HL-60 (cell line): ENCODE measurements around the gene MACROD2.

Experiments used
- DNase-seq, 2 experiments: peaks; one replicate each; pipeline ENCODE4 v3.0.0-alpha.2; 2010 to 2020; ENCODE audit warnings: low read depth in 1 of 2, low spot score in 1 of 2
- H3K27ac ChIP-seq: fragments of 250-450 bp; sonication (Bioruptor Pico); replicated peaks from 2 replicates; pipeline ENCODE4 v1.5.1; 2020; ENCODE audit warnings: mild to moderate bottlenecking, moderate library complexity
- H3K27me3 ChIP-seq: fragments of 250-450 bp; sonication (Bioruptor Pico); 2 replicates; pipeline ENCODE4 v1.5.1; 2021; ENCODE audit warnings: mild to moderate bottlenecking, moderate library complexity; ENCODE audit not compliant: insufficient read depth, poor library complexity, severe bottlenecking
- H3K4me3 ChIP-seq: replicated peaks from 2 replicates; pipeline ENCODE4 v1.5.1; 2011; ENCODE audit warnings: mild to moderate bottlenecking, control low read depth, low read length; ENCODE audit not compliant: insufficient read depth
- GABPA ChIP-seq: IDR thresholded peaks from 2 replicates; pipeline ENCODE4 v1.6.1; 2012; ENCODE audit warnings: low read depth
- POLR2AphosphoS5 ChIP-seq: IDR thresholded peaks from 2 replicates; pipeline ENCODE4 v1.6.1; 2012; ENCODE audit warnings: low read depth
- SPI1 ChIP-seq: IDR thresholded peaks from 2 replicates; pipeline ENCODE4 v1.6.1; 2012; ENCODE audit warnings: low read depth, mild to moderate bottlenecking, borderline replicate concordance
- TF ChIP-seq, protein P1 (sequence below): IDR thresholded peaks from 2 replicates; pipeline ENCODE4 v1.6.1; 2012; ENCODE audit warnings: low read depth; ENCODE audit not compliant: insufficient replicate concordance
- TF ChIP-seq, protein P2 (sequence below): IDR thresholded peaks from one replicate; pipeline ENCODE4 v1.5.1; 2011; ENCODE audit warnings: low read length, control low read depth, inconsistent platforms; ENCODE audit not compliant: insufficient read depth

The MACROD2 gene

DNA sequence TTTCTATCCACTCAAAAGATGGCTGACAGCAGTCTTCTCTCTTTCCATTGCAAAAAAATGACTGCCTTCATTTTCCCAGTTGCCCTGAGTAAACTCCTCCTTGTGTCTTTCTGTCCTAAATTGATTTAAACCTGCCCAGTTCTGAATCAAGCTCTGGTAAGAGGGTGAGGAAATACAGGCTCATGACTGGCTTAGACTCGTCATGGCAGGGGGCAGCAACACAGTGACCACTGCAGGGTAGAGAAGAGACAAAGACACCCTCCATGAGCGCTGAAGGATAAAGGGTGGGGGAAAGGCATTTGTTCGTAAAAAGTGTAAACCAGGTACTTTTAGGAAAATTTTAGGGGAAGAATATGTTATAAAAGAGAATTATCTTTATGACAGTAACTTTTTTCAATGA is 1080.3 kb downstream of the MACROD2 start:
- TF ChIP-seq POLR2AphosphoS5 (no peak), SPI1 (no peak)
- TF ChIP-seq, protein P1, sequence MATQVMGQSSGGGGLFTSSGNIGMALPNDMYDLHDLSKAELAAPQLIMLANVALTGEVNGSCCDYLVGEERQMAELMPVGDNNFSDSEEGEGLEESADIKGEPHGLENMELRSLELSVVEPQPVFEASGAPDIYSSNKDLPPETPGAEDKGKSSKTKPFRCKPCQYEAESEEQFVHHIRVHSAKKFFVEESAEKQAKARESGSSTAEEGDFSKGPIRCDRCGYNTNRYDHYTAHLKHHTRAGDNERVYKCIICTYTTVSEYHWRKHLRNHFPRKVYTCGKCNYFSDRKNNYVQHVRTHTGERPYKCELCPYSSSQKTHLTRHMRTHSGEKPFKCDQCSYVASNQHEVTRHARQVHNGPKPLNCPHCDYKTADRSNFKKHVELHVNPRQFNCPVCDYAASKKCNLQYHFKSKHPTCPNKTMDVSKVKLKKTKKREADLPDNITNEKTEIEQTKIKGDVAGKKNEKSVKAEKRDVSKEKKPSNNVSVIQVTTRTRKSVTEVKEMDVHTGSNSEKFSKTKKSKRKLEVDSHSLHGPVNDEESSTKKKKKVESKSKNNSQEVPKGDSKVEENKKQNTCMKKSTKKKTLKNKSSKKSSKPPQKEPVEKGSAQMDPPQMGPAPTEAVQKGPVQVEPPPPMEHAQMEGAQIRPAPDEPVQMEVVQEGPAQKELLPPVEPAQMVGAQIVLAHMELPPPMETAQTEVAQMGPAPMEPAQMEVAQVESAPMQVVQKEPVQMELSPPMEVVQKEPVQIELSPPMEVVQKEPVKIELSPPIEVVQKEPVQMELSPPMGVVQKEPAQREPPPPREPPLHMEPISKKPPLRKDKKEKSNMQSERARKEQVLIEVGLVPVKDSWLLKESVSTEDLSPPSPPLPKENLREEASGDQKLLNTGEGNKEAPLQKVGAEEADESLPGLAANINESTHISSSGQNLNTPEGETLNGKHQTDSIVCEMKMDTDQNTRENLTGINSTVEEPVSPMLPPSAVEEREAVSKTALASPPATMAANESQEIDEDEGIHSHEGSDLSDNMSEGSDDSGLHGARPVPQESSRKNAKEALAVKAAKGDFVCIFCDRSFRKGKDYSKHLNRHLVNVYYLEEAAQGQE: no peak
- H3K27me3 ChIP-seq: no peaks in the 10 kb centered on the region
- no peak overlapping the region for H3K4me3 ChIP-seq
- no peak overlapping the region for H3K27ac ChIP-seq
- no peak for DNase-seq

DNA sequence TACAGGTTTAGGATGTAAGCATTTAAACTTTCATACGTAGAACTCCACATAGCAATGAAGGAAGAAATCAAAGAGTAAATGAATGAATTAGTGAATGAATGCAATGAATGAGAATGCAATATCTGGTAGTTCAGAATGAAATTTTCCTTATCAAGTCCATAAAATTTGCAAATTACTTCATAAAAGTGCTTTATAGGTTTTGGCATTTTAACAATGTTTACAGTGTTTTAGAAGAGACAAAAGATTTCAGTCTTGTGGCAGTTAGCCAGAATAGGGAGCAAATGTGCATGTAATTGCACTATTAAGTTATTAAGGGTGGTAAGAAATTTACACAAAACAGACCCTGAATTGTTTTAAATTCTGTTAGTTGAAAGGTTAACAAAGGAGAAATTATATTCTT is 1081.5 kb downstream of the MACROD2 start:
- Histone ChIP-seq H3K4me3 (no peak overlapping the region), H3K27ac (no peak overlapping the region), H3K27me3 (no peaks in the 10 kb centered on the region)
- DNase-seq: no peak
- TF ChIP-seq POLR2AphosphoS5 (no peak), GABPA (no peak), SPI1 (no peak)
- TF ChIP-seq, protein P2, sequence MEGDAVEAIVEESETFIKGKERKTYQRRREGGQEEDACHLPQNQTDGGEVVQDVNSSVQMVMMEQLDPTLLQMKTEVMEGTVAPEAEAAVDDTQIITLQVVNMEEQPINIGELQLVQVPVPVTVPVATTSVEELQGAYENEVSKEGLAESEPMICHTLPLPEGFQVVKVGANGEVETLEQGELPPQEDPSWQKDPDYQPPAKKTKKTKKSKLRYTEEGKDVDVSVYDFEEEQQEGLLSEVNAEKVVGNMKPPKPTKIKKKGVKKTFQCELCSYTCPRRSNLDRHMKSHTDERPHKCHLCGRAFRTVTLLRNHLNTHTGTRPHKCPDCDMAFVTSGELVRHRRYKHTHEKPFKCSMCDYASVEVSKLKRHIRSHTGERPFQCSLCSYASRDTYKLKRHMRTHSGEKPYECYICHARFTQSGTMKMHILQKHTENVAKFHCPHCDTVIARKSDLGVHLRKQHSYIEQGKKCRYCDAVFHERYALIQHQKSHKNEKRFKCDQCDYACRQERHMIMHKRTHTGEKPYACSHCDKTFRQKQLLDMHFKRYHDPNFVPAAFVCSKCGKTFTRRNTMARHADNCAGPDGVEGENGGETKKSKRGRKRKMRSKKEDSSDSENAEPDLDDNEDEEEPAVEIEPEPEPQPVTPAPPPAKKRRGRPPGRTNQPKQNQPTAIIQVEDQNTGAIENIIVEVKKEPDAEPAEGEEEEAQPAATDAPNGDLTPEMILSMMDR: no peak
- TF ChIP-seq, protein P1: no peak

DNA sequence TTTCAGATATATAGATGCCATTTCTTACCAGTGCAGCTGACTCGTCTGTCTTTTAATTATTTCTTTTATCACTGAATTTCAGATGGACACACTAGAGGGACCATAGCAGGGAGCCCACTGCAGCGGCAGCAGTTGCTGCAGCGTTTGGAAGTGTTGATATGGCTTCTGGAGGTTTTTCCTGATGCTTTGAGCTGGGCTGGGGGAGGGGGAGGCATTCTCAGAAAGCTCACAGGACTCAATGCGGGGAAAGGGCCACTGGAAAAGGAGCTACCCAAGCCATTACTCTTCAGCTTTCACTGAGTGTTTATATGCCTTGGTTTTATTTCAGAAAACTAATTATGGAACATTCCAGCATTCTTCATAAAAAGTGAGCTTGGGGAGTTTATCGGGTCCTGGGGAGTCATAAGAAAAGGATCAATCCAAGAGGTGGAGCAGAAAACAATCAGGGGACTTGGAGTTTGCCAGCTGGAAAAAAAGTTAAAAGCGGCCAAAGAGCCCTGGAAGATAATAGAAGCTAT is 1082.5 kb downstream of the MACROD2 start:
- Histone ChIP-seq H3K27me3 (no peaks in the 10 kb centered on the region), H3K4me3 (no peak overlapping the region), H3K27ac (no peak overlapping the region)
- TF ChIP-seq GABPA: no peak
- no peak for TF ChIP-seq SPI1
- TF ChIP-seq POLR2AphosphoS5: no peak
- TF ChIP-seq, protein P2: no peak
- TF ChIP-seq, protein P1: no peak
- DNase-seq: no peak
